GM12872 (cell line): ENCODE measurements around the gene SLK.

Experiments used
- TF ChIP-seq, protein P1 (sequence below): IDR thresholded peaks from 3 replicates; pipeline ENCODE4 v1.5.1; 2011; ENCODE audit warnings: low read depth, mild to moderate bottlenecking, low read length, moderate library complexity; ENCODE audit not compliant: insufficient read depth

Gene SLK

DNA sequence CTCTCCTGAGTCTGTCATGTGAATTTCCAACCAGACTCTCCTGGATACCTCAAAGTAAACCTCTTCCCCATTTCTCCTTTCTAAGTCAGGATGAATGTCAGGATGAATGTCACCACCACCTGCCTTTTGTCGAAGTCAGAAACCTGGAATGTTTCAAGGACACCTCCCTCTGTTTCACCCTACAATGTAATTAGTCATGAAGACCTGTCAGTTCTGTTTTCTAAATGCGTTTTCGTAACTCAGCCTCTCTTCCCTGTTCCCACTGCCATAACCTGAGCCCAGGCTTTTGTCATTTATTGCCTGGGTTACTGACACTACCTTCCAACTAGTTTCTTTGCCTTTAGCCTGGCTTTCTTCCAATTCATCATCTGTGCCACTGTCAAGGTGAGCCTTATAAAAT, 43.4 kb upstream of the SLK start:
- TF ChIP-seq, protein P1, sequence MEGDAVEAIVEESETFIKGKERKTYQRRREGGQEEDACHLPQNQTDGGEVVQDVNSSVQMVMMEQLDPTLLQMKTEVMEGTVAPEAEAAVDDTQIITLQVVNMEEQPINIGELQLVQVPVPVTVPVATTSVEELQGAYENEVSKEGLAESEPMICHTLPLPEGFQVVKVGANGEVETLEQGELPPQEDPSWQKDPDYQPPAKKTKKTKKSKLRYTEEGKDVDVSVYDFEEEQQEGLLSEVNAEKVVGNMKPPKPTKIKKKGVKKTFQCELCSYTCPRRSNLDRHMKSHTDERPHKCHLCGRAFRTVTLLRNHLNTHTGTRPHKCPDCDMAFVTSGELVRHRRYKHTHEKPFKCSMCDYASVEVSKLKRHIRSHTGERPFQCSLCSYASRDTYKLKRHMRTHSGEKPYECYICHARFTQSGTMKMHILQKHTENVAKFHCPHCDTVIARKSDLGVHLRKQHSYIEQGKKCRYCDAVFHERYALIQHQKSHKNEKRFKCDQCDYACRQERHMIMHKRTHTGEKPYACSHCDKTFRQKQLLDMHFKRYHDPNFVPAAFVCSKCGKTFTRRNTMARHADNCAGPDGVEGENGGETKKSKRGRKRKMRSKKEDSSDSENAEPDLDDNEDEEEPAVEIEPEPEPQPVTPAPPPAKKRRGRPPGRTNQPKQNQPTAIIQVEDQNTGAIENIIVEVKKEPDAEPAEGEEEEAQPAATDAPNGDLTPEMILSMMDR, result no peak

DNA sequence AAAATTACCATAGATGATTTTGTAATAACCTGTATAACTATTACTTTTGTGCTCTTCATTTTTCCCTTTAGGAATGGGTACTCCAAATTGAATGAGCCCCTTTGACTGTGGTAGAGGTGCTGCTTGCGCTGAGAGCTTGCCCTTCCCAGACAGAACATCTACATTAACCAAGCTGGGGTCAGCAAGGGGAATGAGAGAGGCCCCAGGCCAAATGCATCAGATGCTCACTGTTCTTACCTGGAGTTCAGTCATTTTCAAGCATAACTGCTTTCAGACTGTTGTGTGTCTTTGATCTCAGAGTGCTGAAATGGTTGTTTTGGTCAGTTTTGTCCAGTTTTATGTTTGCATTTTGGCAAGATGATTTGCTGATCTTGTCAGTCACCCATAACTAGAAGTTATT, 41.3 kb upstream of the SLK start:
- TF ChIP-seq, protein P1, result no peak

DNA sequence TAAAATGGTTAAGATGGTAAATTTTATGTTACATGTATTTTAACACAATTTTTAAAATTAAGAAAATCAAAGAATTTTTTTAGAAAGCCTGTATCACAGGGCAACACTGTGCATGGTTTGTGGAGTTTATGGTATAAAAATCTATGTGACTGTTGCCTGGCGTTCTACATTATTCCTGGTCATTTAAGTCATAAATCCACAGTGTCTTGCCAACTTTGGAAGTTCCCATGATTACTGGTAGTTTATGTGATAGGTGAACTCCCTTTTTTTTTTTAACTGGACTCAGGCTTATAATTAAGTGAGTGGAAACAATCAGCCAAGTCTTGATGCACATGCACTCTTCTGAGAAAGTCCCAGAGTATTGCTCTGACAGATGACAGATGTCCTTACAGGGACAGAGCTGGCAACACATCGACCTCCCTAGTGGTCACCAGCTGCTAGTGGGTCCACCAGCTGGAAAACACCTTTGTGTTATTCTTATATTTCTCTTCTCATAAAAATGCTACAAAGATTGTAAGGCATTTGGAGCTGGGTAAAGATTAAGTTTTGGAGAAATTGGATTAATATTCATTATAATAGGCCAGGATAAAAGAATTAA, 40.1 kb upstream of the SLK start:
- TF ChIP-seq, protein P1, result peak; percentile 20; the same call in 1 of the 3 replicates

DNA sequence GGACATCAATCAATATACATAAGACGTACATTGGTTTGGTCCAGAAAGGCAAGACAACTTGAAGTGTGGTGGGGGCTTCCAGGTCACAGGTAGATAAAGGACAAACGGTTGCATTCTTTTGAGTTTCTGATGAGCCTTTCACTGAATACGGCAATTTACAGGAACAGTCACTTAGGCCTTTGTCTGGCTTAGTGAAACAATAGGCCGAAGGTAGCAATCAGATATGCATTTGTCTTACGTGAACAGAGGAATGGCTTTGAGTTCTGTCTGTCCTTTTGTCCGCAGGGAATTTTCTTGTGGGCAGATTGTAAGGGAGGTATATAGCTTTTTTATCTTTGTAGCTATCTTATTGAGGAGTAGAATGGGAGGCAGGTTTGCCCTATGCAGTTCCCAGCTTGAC, 38.2 kb upstream of the SLK start:
- TF ChIP-seq, protein P1, result no peak

DNA sequence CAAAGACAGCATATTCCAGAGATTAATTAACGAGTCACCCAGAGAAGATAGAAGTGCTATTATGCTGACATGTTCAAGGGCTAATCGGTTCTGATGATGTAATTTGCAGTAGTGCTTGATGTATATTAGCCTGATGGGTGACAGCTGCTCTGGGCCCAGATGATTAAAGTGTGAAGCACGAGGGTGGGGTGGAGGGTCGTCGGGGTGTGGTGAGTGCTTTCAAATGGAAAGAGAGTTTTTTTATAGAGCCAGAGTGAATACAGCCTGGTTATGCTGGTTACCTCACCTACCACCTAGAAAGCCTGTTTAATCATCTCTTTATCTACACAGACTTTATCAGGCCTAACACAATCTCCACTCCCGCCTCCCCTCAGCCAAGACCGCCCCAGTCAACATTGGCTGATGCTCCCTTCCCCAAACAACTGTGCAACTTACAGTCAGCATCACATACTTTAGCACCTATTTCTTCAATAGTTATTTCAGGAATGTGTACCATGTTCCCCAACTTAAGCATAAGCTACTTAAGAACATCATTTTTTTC, 37.5 kb upstream of the SLK start:
- TF ChIP-seq, protein P1, result no peak

DNA sequence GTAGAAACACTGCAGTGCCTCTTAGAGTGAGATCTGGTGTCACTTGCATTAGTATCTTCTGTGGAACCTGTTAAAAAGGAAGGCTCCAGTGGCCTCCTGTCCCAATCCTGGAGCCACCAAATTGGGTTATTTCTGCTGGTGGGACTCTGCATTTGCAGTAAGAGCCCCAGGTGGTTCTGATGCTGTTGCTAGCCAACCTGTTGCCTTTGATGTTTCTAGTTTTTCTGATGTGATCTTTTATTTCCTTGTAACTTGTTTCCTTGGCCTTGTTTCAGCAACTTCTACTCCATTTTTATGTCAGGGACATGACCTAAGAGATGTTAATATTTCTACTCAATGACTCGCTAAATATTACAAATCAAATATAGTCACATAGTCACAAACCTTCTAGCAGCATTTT, 36.5 kb upstream of the SLK start:
- TF ChIP-seq, protein P1, result no peak

DNA sequence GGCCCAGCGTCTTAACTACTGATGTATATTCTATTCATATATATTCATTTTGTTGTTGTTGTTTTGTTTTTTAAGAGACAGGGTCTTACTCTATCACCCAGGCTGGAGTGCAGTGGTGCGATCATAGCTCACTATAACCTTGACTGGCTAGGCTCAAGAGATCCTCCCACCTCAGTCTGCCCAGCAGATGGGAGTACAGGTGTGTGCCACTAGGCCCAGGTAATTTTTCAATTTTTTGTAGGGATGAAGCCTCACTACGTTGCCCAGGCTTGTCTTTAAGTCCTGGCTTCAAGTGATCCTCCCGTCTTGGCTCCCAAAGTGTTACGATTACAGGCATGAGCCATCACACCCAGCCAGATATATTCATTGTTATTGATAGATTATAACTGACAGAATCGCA, 36.1 kb upstream of the SLK start:
- TF ChIP-seq, protein P1, result no peak
